SJCRH30 (cell line): Measurements from ENCODE around the gene MAPKAP1. TPM values are rescaled to one million over a fixed set of nuclear protein-coding genes. Genes with fewer than 3 reads are reported as not detected.

Source experiments
- DNase-seq, 2 experiments: peaks; one replicate each; pipeline ENCODE4 v3.0.0-alpha.2; 2015 to 2020
- H3K27ac ChIP-seq: fragments of 250-450 bp; sonication (Bioruptor Pico); 2 replicates; pipeline ENCODE4 v1.5.1; 2020; ENCODE audit warnings: mild to moderate bottlenecking, moderate library complexity
- H3K27me3 ChIP-seq: fragments of 250-450 bp; sonication (Bioruptor Pico); 2 replicates; pipeline ENCODE4 v1.5.1; 2020; ENCODE audit warnings: mild to moderate bottlenecking, moderate library complexity
- H3K36me3 ChIP-seq: fragments of 250-450 bp; sonication (Bioruptor Pico); 2 replicates; pipeline ENCODE4 v1.5.1; 2020; ENCODE audit warnings: mild to moderate bottlenecking, moderate library complexity
- H3K4me1 ChIP-seq: fragments of 250-450 bp; sonication (Bioruptor Pico); 2 replicates; pipeline ENCODE4 v1.5.1; 2020; ENCODE audit warnings: mild to moderate bottlenecking, moderate library complexity
- H3K4me3 ChIP-seq: fragments of 250-450 bp; sonication (Bioruptor Pico); 2 replicates; pipeline ENCODE4 v1.5.1; 2020; ENCODE audit warnings: mild to moderate bottlenecking, moderate library complexity
- H3K9me3 ChIP-seq: fragments of 250-450 bp; sonication (Bioruptor Pico); replicated peaks from 2 replicates; pipeline ENCODE4 v1.5.1; 2020; ENCODE audit warnings: mild to moderate bottlenecking, moderate library complexity
- total RNA-seq: library from RNA; depleted of rRNA; stranded (reverse); fragments of >200 nt; shearing (Covaris generic); gene quantifications from 2 replicates; pipeline ENCODE4 v1.2.3, GENCODE V29; 2014

The MAPKAP1 gene
- total RNA-seq, 1 experiment from 2014 or later = 109 TPM

- no peaks in the 10 kb centered on the region for H3K27me3 ChIP-seq
- H3K4me3 ChIP-seq = no peak overlapping the region
- no peak overlapping the region for H3K27ac ChIP-seq
- H3K4me1 ChIP-seq = no peaks in the 10 kb centered on the region
- no peaks in the 10 kb centered on the region; the same call in 1 of the 2 replicates for H3K36me3 ChIP-seq
- H3K9me3 ChIP-seq = no peaks in the 10 kb centered on the region
- no peak for DNase-seq
Observed at GRCh38 chr9:125439434-125440272, 267.4 kb downstream of the MAPKAP1 start.

GRCh38 chr9:125438506-125439433 lies 268.2 kb downstream of the MAPKAP1 start:
- Histone ChIP-seq H3K36me3 (no peaks in the 10 kb centered on the region; the same call in 1 of the 2 replicates), H3K4me1 (no peaks in the 10 kb centered on the region), H3K27ac (no peak overlapping the region), H3K9me3 (no peaks in the 10 kb centered on the region), H3K4me3 (no peak overlapping the region), H3K27me3 (no peaks in the 10 kb centered on the region)
- DNase-seq = no peak

- DNase-seq = no peak
- H3K4me3 ChIP-seq = no peak overlapping the region
- H3K27me3 ChIP-seq = no peaks in the 10 kb centered on the region
- no peaks in the 10 kb centered on the region for H3K9me3 ChIP-seq
- no peak overlapping the region for H3K27ac ChIP-seq
- no peaks in the 10 kb centered on the region for H3K4me1 ChIP-seq
- no peaks in the 10 kb centered on the region; the same call in 1 of the 2 replicates for H3K36me3 ChIP-seq
Observed at GRCh38 chr9:125437771-125438221, 269.2 kb downstream of the MAPKAP1 start.

GRCh38 chr9:125436613-125437443 lies 270.2 kb downstream of the MAPKAP1 start:
- no peaks in the 10 kb centered on the region; the same call in 1 of the 2 replicates for H3K36me3 ChIP-seq
- no peak for DNase-seq
- no peaks in the 10 kb centered on the region for H3K9me3 ChIP-seq
- no peak overlapping the region for H3K27ac ChIP-seq
- H3K4me1 ChIP-seq = no peaks in the 10 kb centered on the region
- no peaks in the 10 kb centered on the region for H3K27me3 ChIP-seq
- no peak overlapping the region for H3K4me3 ChIP-seq

- Histone ChIP-seq H3K27ac (no peak overlapping the region), H3K27me3 (no peaks in the 10 kb centered on the region), H3K36me3 (no peaks in the 10 kb centered on the region; the same call in 1 of the 2 replicates), H3K4me1 (no peaks in the 10 kb centered on the region), H3K9me3 (no peaks in the 10 kb centered on the region), H3K4me3 (no peak overlapping the region)
- DNase-seq = no peak
Observed at GRCh38 chr9:125435776-125436612, 271.0 kb downstream of the MAPKAP1 start.

GRCh38 chr9:125434986-125435775 lies 271.8 kb downstream of the MAPKAP1 start:
- Histone ChIP-seq H3K36me3 (no peaks in the 10 kb centered on the region), H3K9me3 (no peaks in the 10 kb centered on the region), H3K27me3 (no peaks in the 10 kb centered on the region), H3K4me3 (no peak overlapping the region), H3K27ac (no peak overlapping the region), H3K4me1 (no peaks in the 10 kb centered on the region)
- no peak for DNase-seq

GRCh38 chr9:125433461-125434011 lies 273.5 kb downstream of the MAPKAP1 start:
- no peaks in the 10 kb centered on the region for H3K27me3 ChIP-seq

GRCh38 chr9:125432715-125433385 lies 274.2 kb downstream of the MAPKAP1 start:
- H3K27me3 ChIP-seq = no peaks in the 10 kb centered on the region
- H3K9me3 ChIP-seq = no peaks in the 10 kb centered on the region
- no peak overlapping the region for H3K4me3 ChIP-seq
- DNase-seq = no peak
- H3K27ac ChIP-seq = no peak overlapping the region
- H3K4me1 ChIP-seq = no peaks in the 10 kb centered on the region
- H3K36me3 ChIP-seq = no peaks in the 10 kb centered on the region

More at GRCh38 chr9:125433461-125434011, 273.5 kb downstream of the MAPKAP1 start:
- H3K4me1 ChIP-seq = no peaks in the 10 kb centered on the region
- H3K36me3 ChIP-seq = no peaks in the 10 kb centered on the region
- no peak overlapping the region for H3K4me3 ChIP-seq
- H3K27ac ChIP-seq = no peak overlapping the region
- peak in 1 of 2 experiments; percentile 43 for DNase-seq
- no peaks in the 10 kb centered on the region for H3K9me3 ChIP-seq

- Histone ChIP-seq H3K27me3 (no peaks in the 10 kb centered on the region), H3K27ac (no peak overlapping the region), H3K9me3 (no peaks in the 10 kb centered on the region), H3K4me3 (no peak overlapping the region), H3K4me1 (no peaks in the 10 kb centered on the region), H3K36me3 (no peaks in the 10 kb centered on the region)
- DNase-seq = no peak
Observed at GRCh38 chr9:125431741-125432271, 275.2 kb downstream of the MAPKAP1 start.

- H3K4me1 ChIP-seq = no peaks in the 10 kb centered on the region
- no peaks in the 10 kb centered on the region for H3K36me3 ChIP-seq
Observed at GRCh38 chr9:125431012-125431305, 276.0 kb downstream of the MAPKAP1 start.

GRCh38 chr9:125430161-125431011 lies 276.6 kb downstream of the MAPKAP1 start:
- Histone ChIP-seq H3K27ac (no peak overlapping the region), H3K27me3 (no peaks in the 10 kb centered on the region), H3K4me1 (no peaks in the 10 kb centered on the region), H3K4me3 (no peak overlapping the region), H3K9me3 (no peaks in the 10 kb centered on the region), H3K36me3 (no peaks in the 10 kb centered on the region)
- no peak for DNase-seq

More at GRCh38 chr9:125431012-125431305, 276.0 kb downstream of the MAPKAP1 start:
- H3K4me3 ChIP-seq = no peak overlapping the region
- DNase-seq = no peak
- H3K27me3 ChIP-seq = no peaks in the 10 kb centered on the region
- no peak overlapping the region for H3K27ac ChIP-seq
- no peaks in the 10 kb centered on the region for H3K9me3 ChIP-seq
